DND-41 (cell line): ENCODE data around the gene DLG1.
"Not testable (repeated sequence)": the region's sequence is repeated elsewhere in the genome, so short reads cannot be mapped to it uniquely, and the experiment has no call there.

Source experiments
- ATAC-seq: fragments of 200-7000 bp; cut with Tn5 transposase; 3 replicates; pipeline ENCODE4 v1.9.1; 2021; ENCODE audit warnings: low read depth; ENCODE audit not compliant: insufficient read depth
- DNase-seq: peaks from one replicate; pipeline ENCODE4 v3.0.0-alpha.2; 2020
- H2AFZ ChIP-seq: 2 replicates; pipeline ENCODE4 v1.6.0; 2012; ENCODE audit warnings: low read depth, low read length
- H3K27ac ChIP-seq: 2 replicates; pipeline ENCODE4 v1.5.1; 2012; ENCODE audit warnings: low read length, inconsistent platforms
- H3K27me3 ChIP-seq: fragments of 200-600 bp; sonication (generic); 2 replicates; pipeline ENCODE4 v1.6.0; 2012; ENCODE audit warnings: low read length, mild to moderate bottlenecking, inconsistent platforms; ENCODE audit not compliant: insufficient read depth, poor library complexity
- H3K36me3 ChIP-seq: 2 replicates; pipeline ENCODE4 v1.5.1; 2012; ENCODE audit warnings: low read length, inconsistent platforms; ENCODE audit not compliant: insufficient read depth
- H3K4me1 ChIP-seq: 2 replicates; pipeline ENCODE4 v1.5.1; 2012; ENCODE audit warnings: mild to moderate bottlenecking, low read length; ENCODE audit not compliant: insufficient read depth
- H3K4me2 ChIP-seq: 2 replicates; pipeline ENCODE4 v1.6.0; 2012; ENCODE audit warnings: mild to moderate bottlenecking, moderate library complexity, low read length, inconsistent platforms; ENCODE audit not compliant: insufficient read depth
- H3K4me3 ChIP-seq, 2 experiments: fragments of 200-600 bp in 1 of 2; shearing (Covaris generic) in 1 of 2; 2 replicates each; pipeline ENCODE4 v1.5.1; 2012 to 2016; ENCODE audit warnings: inconsistent platforms in 2 of 2, low read length in 2 of 2, mild to moderate bottlenecking in 2 of 2, low read depth in 1 of 2, moderate library complexity in 1 of 2
- H3K79me2 ChIP-seq: 2 replicates; pipeline ENCODE4 v1.6.0; 2012; ENCODE audit warnings: low read length, inconsistent platforms; ENCODE audit not compliant: insufficient read depth
- H3K9ac ChIP-seq: 2 replicates; pipeline ENCODE4 v1.6.0; 2012; ENCODE audit warnings: low read depth, mild to moderate bottlenecking, inconsistent platforms, low read length, moderate library complexity
- H3K9me3 ChIP-seq: 2 replicates; pipeline ENCODE4 v1.5.1; 2012; ENCODE audit warnings: low read length, moderate library complexity, mild to moderate bottlenecking, inconsistent platforms; ENCODE audit not compliant: insufficient read depth, severe bottlenecking
- H4K20me1 ChIP-seq: 2 replicates; pipeline ENCODE4 v1.6.0; 2012; ENCODE audit warnings: low read length; ENCODE audit not compliant: insufficient read depth
- CTCF ChIP-seq: IDR thresholded peaks from 2 replicates; pipeline ENCODE4 v1.5.1; 2012; ENCODE audit warnings: borderline replicate concordance, low read length, moderate library complexity, mild to moderate bottlenecking; ENCODE audit not compliant: poor library complexity, severe bottlenecking; ENCODE audit errors: extremely low read depth
- EZH2 ChIP-seq: IDR thresholded peaks from 3 replicates; pipeline ENCODE4 v1.6.1; 2012; ENCODE audit warnings: borderline replicate concordance, low read depth, mild to moderate bottlenecking, moderate library complexity, low read length, inconsistent platforms; ENCODE audit not compliant: severe bottlenecking

The DLG1 gene

GRCh38 chr3:197062446-197062845 lies 236.0 kb downstream of the DLG1 start:
- peaks cover 58% of the 10 kb centered on the region for H3K36me3 ChIP-seq
- no peak overlapping the region for H3K4me2 ChIP-seq

GRCh38 chr3:197051637-197052036 lies 246.8 kb downstream of the DLG1 start:
- H3K27ac ChIP-seq, H3K27me3 ChIP-seq, H3K79me2 ChIP-seq, H2AFZ ChIP-seq, H4K20me1 ChIP-seq, ATAC-seq, H3K9me3 ChIP-seq, H3K4me1 ChIP-seq, H3K9ac ChIP-seq, H3K4me3 ChIP-seq, H3K4me2 ChIP-seq, DNase-seq: not testable (repeated sequence)
- H3K36me3 ChIP-seq: peaks cover 17% of the 10 kb centered on the region; the same call in 1 of the 2 replicates

More at GRCh38 chr3:197062446-197062845, 236.0 kb downstream of the DLG1 start:
- H3K27ac ChIP-seq: no peak overlapping the region
- H3K27me3 ChIP-seq: no peaks in the 10 kb centered on the region
- no peaks in the 10 kb centered on the region for H4K20me1 ChIP-seq
- H3K9ac ChIP-seq: no peak overlapping the region
- no peak for DNase-seq
- no peak overlapping the region for H3K4me3 ChIP-seq
- H3K4me1 ChIP-seq: no peaks in the 10 kb centered on the region
- TF ChIP-seq EZH2: no peak
- TF ChIP-seq CTCF: no peak
- no peak overlapping the region for H2AFZ ChIP-seq
- no peaks in the 10 kb centered on the region for H3K9me3 ChIP-seq
- no peaks in the 10 kb centered on the region for H3K79me2 ChIP-seq
- ATAC-seq: no peak

DNA sequence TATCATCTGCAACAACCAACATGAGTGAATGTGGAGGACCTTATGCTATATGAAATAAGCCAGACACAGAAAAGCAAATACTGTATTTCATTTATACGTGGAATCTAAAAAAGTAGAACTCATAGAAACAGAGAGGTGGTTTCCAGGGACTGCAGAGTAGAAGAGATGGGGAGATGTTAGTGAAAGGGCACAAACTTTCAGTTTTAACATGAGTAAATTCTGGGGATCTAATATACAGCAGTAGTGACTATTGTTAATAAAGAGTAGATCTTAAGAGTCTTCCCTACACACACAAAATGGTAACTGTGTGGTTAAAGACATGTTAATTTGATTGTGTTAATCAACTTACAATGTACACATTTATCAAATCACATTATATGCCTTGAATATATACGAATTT lies 247.9 kb downstream of the DLG1 start:
- Histone ChIP-seq H3K79me2 (no peaks in the 10 kb centered on the region), H3K27me3 (no peaks in the 10 kb centered on the region), H3K9me3 (no peaks in the 10 kb centered on the region), H3K36me3 (peaks cover 20% of the 10 kb centered on the region), H3K27ac (no peak overlapping the region), H3K4me1 (no peaks in the 10 kb centered on the region), H3K4me3 (no peak overlapping the region), H3K4me2 (no peak overlapping the region), H4K20me1 (no peaks in the 10 kb centered on the region), H2AFZ (no peak overlapping the region), H3K9ac (no peak overlapping the region)
- TF ChIP-seq CTCF (no peak), EZH2 (no peak)
- no peak for DNase-seq
- ATAC-seq: no peak

- DNase-seq (no peak), ATAC-seq (no peak)
- H4K20me1 ChIP-seq: no peaks in the 10 kb centered on the region
- TF ChIP-seq EZH2 (no peak), CTCF (no peak)
- H3K36me3 ChIP-seq: peaks cover 23% of the 10 kb centered on the region
- H3K79me2 ChIP-seq: no peaks in the 10 kb centered on the region
- H3K4me1 ChIP-seq: no peaks in the 10 kb centered on the region
- no peak overlapping the region for H2AFZ ChIP-seq
- no peaks in the 10 kb centered on the region for H3K27me3 ChIP-seq
- H3K9me3 ChIP-seq: no peaks in the 10 kb centered on the region
- H3K27ac ChIP-seq: no peak overlapping the region
- no peak overlapping the region for H3K9ac ChIP-seq
- no peak overlapping the region for H3K4me2 ChIP-seq
- no peak overlapping the region for H3K4me3 ChIP-seq
Measured at GRCh38 chr3:197042539-197042938, 255.9 kb downstream of the DLG1 start.
